ENCODE data around the gene IL1RAPL1.
"Not testable (repeated sequence)": the region's sequence is repeated elsewhere in the genome, so short reads cannot be mapped to it uniquely, and the experiment has no call there.

The IL1RAPL1 gene

DNA sequence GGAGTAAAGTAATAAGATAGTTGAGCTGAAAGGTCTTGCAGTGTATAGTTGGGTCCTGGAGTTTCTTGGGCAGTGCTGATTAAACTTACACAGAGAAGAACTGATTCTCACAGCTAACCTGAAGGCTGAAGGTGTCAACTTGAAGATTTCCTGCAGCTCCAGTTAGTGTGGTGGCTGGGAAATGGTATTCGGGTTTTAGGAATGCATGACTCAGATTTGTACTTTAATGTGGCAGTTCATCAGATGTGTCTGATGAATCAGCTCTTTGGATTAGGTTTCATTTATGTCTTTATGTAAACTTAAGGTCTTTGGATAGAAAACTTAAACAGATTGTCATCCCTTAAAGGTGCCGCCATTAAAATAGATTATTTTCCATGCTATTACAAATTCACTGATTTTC, 200.0 kb downstream of the IL1RAPL1 start:
- DNase-seq (ENCODE audit: low read depth) = no peak

DNA sequence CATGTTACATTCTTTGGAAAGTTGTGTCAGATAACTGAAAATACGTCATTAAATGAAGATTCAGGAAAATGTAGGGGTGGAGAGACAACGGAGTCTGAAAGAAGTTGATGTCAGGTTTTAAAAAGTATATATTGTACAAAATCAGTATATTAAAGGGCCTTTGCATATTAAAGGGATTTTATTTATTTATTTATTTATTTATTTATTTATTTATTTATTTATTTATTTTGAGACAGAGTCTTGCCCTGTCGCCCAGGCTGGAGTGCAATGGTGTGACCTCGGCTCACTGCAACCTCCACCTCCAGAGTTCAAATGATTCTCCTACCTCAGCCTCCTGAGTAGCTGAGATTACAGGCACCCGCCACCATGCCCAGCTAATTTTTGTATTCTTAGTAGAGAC, 213.4 kb downstream of the IL1RAPL1 start:
- DNase-seq (ENCODE audit: low read depth) = not testable (repeated sequence)

GRCh38 chrX:28802625-28803024, 215.4 kb downstream of the IL1RAPL1 start:
- no peak for DNase-seq (ENCODE audit: low read depth)

DNA sequence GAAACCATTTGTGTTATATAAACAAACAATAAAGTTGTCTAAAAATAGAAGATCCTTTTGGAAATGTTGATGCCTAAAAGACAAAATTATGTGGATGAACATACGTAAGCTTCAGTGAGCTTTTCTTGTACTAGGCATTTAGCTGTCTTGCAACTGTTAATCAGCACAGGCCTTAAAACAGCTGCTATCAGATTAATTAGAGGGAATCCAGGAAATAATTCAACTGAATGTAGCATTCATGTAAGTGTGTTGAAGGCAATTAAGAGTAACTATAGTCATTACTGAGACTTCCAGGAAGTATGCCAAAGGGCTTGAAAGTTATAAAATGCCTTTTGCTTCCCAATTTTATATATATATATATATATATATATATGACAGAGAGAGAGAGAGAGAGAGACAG, 248.7 kb downstream of the IL1RAPL1 start:
- DNase-seq (ENCODE audit: low read depth) = no peak

- DNase-seq (ENCODE audit: low read depth) = no peak
Measured at GRCh38 chrX:28843817-28844216, 256.6 kb downstream of the IL1RAPL1 start.

DNA sequence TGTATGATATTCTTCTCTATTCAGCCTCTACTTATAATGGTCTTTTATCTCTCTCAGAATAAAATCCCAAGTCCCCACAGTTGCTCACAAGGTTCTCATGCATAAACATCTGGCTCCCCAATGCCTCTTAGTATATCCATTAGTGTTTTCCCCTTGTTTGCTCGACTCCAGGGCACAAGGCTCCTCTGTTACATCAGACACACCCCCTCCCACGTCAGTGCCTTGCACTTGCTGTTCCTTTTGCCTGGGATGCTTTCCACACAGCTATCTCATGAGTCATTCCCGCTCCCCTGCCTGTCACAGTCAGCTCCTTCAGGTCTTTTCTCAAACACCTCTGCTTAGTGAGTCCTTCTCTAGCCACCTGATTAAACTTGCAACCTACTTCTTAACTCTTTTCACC, 260.2 kb downstream of the IL1RAPL1 start:
- no peak for DNase-seq (ENCODE audit: low read depth)

- no peak for DNase-seq (ENCODE audit: low read depth)
Measured at GRCh38 chrX:28848707-28849106, 261.5 kb downstream of the IL1RAPL1 start.

DNA sequence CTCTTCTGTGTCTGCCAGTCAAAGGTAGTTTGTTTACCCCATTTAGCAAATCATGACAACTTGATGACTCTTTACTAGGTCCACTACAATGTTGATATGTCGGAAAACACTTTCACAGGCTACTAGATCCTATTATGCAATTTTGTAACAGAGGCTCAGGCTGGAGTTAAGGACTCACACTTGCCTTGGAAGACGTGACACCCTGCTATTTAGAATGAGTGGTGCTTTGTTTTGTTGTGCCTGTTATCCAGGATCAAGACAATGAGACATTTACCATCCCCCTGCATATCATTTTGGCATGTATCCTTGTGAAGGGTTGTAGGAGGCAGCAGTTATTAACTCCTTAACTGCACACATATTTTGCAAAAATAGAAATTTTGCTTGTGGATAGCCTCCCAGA, 263.7 kb downstream of the IL1RAPL1 start:
- no peak for DNase-seq (ENCODE audit: low read depth)

GRCh38 chrX:28851871-28852270, 264.6 kb downstream of the IL1RAPL1 start:
- DNase-seq (ENCODE audit: low read depth) = no peak

- no peak for DNase-seq (ENCODE audit: low read depth)
Measured at GRCh38 chrX:28854637-28855036, 267.4 kb downstream of the IL1RAPL1 start.

DNA sequence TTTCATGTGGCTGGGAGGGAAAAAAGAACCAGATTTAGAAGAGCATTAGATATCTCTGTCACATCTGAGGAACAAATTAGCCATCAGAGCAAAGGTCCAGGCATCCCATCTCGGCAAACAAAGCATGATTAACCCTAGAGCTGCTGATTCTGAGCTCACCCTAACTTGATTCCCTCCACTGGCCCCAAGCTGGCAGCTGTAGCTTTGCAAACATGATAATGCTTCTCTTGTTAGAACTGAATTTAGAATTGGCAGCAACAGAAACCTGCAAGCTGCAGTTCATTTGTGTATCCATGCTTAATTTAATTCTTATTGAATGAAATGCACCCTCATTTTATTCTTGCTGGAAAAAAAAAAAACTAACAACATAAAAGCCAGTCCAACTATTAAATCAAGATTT, 289.2 kb downstream of the IL1RAPL1 start:
- no peak for DNase-seq (ENCODE audit: low read depth)

- DNase-seq (ENCODE audit: low read depth) = no peak
Measured at GRCh38 chrX:28876901-28877300, 289.7 kb downstream of the IL1RAPL1 start.

- DNase-seq (ENCODE audit: low read depth) = no peak
Measured at GRCh38 chrX:28880136-28880535, 292.9 kb downstream of the IL1RAPL1 start.

- DNase-seq (ENCODE audit: low read depth) = no peak
Measured at GRCh38 chrX:28884823-28885222, 297.6 kb downstream of the IL1RAPL1 start.

- DNase-seq (ENCODE audit: low read depth) = no peak
Measured at GRCh38 chrX:28888416-28888815, 301.2 kb downstream of the IL1RAPL1 start.

DNA sequence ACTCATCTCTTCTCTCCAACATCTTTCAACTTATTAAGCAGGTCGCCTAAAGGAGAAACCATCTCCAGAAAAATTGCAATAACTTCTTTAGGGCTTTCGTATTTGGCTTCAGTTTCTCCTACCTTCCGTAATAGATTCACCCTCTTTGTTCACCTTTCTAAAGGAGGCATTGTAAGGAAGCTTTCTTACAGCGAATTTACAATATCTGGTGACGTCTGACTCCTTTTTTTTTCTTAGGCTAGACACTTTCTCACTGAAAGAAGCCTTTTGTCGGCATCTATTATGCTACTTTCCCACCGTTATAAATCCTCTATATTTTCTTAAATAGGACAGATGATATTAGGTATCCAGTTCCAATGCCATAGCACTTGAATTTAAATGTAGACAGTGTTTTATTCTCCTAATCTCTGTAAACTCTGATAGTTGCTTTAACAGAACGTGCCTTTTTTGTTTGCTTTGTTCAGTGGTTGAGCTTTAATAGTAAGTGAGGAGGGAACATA, 302.4 kb downstream of the IL1RAPL1 start:
- DNase-seq (ENCODE audit: low read depth) = no peak

- no peak for DNase-seq (ENCODE audit: low read depth)
Measured at GRCh38 chrX:28901637-28902036, 314.4 kb downstream of the IL1RAPL1 start.

- no peak for DNase-seq (ENCODE audit: low read depth)
Measured at GRCh38 chrX:28910487-28910886, 323.2 kb downstream of the IL1RAPL1 start.

DNA sequence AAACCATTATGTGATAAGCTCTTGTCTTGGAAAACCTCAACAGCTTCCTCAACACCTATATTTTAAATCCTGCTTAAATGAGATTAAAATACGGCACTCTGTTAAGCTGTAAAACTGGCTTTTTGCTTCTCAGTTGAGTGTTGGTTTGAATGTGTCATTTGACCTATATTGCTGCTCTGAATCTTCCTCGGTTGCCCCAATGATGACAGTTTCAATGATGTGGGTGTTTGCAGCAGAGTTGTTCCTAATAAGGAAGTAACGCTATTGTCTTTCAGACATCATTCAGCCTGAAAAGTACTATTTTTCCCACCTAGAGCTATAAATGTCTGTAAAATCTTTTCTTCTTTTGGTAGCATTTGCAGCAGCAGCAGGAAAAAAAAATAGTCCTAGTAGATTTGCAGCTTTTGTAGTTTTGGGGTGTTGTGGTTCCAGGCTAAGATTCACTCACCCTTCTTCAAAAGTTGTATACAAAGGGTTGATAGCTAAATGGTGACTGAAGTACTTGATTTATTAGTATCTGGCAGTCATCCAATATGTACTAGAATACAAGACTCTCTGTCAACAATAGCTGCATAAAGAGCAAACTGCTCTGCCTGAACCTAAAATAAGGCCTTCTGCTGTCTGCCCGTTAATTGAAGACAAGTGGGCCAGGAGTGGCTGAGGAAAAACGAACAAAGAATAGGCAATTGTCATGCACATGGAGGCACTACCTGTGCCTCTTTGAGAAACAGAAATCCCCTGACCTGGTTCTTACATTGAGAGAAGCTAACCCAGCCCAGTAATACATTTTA, 333.1 kb downstream of the IL1RAPL1 start:
- DNase-seq (ENCODE audit: low read depth) = no peak

- DNase-seq (ENCODE audit: low read depth) = no peak
Measured at GRCh38 chrX:28922106-28922505, 334.9 kb downstream of the IL1RAPL1 start.

GRCh38 chrX:28946846-28947245, 359.6 kb downstream of the IL1RAPL1 start:
- DNase-seq (ENCODE audit: low read depth) = no peak

DNA sequence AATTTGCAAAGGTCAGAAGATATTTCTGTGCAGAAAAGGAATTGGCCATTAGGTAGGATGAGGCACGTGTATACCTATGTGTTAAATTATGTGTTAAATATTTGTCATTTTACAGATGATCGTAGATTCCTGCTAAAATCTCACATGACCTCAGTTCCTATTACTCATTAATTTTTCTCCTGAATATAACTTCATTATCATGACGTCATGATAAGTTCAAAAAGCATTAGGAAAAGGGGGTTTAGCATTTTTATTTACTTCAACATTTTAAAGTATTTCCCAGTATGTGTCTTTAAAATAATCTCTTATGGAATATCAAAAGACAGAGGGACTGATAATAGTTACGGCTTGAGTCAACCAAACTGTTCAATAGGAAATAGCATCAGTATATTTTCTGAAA, 372.8 kb downstream of the IL1RAPL1 start:
- DNase-seq (ENCODE audit: low read depth) = no peak

DNA sequence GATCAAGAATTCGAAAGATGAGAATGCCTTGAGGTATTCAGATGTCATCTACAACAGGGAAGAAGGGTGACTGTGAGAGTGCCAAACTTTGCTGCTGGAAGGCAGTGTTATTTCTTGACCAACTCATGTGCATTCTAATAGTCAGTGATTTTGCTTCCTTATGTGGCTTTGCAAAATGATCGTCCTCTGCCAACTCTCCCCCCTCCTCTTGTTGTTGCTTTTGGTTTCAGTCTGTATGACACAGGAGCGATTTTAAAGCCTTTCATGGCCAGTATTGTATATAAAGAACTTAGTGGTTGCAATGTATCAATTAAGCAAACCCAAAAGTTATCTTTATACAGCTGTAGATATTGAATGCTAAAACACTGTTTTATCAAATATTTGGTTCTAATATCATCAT, 379.1 kb downstream of the IL1RAPL1 start:
- DNase-seq (ENCODE audit: low read depth) = no peak

DNA sequence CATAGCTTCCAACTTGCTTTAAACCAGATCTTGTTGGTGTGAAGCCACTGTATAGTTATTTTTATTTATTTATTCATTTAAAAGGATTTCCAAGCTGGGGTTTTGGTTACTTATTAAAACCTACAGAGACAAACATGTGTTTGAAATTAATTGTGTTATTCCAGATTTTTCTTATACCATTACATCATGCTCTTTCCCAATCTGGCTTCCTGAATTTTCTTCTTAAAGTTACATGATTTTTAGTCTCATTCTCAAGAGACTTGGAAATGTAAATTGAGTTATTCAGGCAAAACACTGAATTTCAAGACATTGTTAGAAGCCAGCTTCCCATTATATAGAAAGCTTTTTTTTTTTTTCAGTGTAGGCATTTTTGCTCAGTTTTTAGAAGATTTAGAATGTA, 381.9 kb downstream of the IL1RAPL1 start:
- no peak for DNase-seq (ENCODE audit: low read depth)
